WTC11 (cell line): ENCODE results near the gene LRRC30. TPM values are rescaled to one million over a fixed set of nuclear protein-coding genes. Genes with fewer than 3 reads are reported as not detected.

Experiments
- ATAC-seq: fragments of 200-7000 bp; cut with Tn5 transposase; 2 replicates; pipeline ENCODE4 v1.10.0; 2021; ENCODE audit warnings: mild to moderate bottlenecking, moderate library complexity
- CTCF ChIA-PET: fragments of 300-600 bp; sonication (Branson Sonifier 250); formaldehyde crosslinking; loops from one replicate; lab custom pipeline; 2021; ENCODE audit warnings: antibody characterized with exemption; lab: Charles Lee
- POLR2A ChIA-PET: fragments of 350-600 bp; sonication (Branson Sonifier 250); formaldehyde crosslinking; loops from one replicate; lab custom pipeline; 2021; ENCODE audit warnings: antibody characterized with exemption; lab: Charles Lee
- DNase-seq: peaks from one replicate; pipeline ENCODE4 v3.0.0; 2021; ENCODE audit warnings: low spot score
- H3K27ac Mint-ChIP-seq: 2 replicates; pipeline ENCODE4 v1.8.0; 2021; ENCODE audit warnings: mixed read lengths
- H3K27me3 Mint-ChIP-seq: 2 replicates; pipeline ENCODE4 v1.8.0; 2021; ENCODE audit warnings: low read depth, mild to moderate bottlenecking, moderate library complexity, mixed read lengths
- H3K36me3 Mint-ChIP-seq: 2 replicates; pipeline ENCODE4 v1.8.0; 2021; ENCODE audit warnings: mixed read lengths
- H3K4me1 Mint-ChIP-seq: 2 replicates; pipeline ENCODE4 v1.8.0; 2022; ENCODE audit warnings: mixed read lengths
- H3K4me3 Mint-ChIP-seq: 2 replicates; pipeline ENCODE4 v1.8.0; 2021; ENCODE audit warnings: mild to moderate bottlenecking, moderate library complexity, mixed read lengths
- H3K9me3 Mint-ChIP-seq: 2 replicates; pipeline ENCODE4 v1.8.0; 2021; ENCODE audit warnings: mixed read lengths
- CBFB ChIP-seq: sonication (generic); formaldehyde crosslinking; IDR thresholded peaks from 2 replicates; pipeline ENCODE4 v1.8.1; 2022; ENCODE audit warnings: mild to moderate bottlenecking, low read depth, missing genetic modification reagents
- CREM ChIP-seq: sonication (generic); formaldehyde crosslinking; IDR thresholded peaks from 2 replicates; pipeline ENCODE4 v1.8.1; 2022; ENCODE audit warnings: mild to moderate bottlenecking, missing genetic modification reagents, moderate library complexity
- ELF4 ChIP-seq: sonication (generic); formaldehyde crosslinking; IDR thresholded peaks from 2 replicates; pipeline ENCODE4 v1.8.1; 2022; ENCODE audit warnings: low read depth, mild to moderate bottlenecking, moderate library complexity, missing genetic modification reagents
- ETV6 ChIP-seq: sonication (generic); formaldehyde crosslinking; IDR thresholded peaks from 2 replicates; pipeline ENCODE4 v1.8.1; 2022; ENCODE audit warnings: mild to moderate bottlenecking, missing genetic modification reagents
- FOXK1 ChIP-seq: sonication (generic); formaldehyde crosslinking; IDR thresholded peaks from 2 replicates; pipeline ENCODE4 v1.8.0; 2022; ENCODE audit warnings: mild to moderate bottlenecking, moderate library complexity, missing genetic modification reagents
- HMGA2 ChIP-seq: fragments of 250-450 bp; sonication (Bioruptor Pico); IDR thresholded peaks from 2 replicates; pipeline ENCODE4 v1.4.0; 2021; ENCODE audit warnings: mild to moderate bottlenecking, moderate library complexity
- JAZF1 ChIP-seq: fragments of 250-450 bp; sonication (Bioruptor Pico); IDR thresholded peaks from 2 replicates; pipeline ENCODE4 v1.9.0; 2021; ENCODE audit warnings: moderate library complexity, mild to moderate bottlenecking, inconsistent platforms
- MXD4 ChIP-seq: fragments of 250-450 bp; sonication (Bioruptor Pico); IDR thresholded peaks from 2 replicates; pipeline ENCODE4 v1.8.0; 2021; ENCODE audit warnings: mild to moderate bottlenecking, moderate library complexity, borderline replicate concordance
- MYBL2 ChIP-seq: sonication (generic); formaldehyde crosslinking; IDR thresholded peaks from 2 replicates; pipeline ENCODE4 v1.8.1; 2023; ENCODE audit warnings: mild to moderate bottlenecking, moderate library complexity, missing genetic modification reagents
- RELA ChIP-seq: sonication (generic); formaldehyde crosslinking; IDR thresholded peaks from 2 replicates; pipeline ENCODE4 v1.8.1; 2022; ENCODE audit warnings: missing genetic modification reagents, mild to moderate bottlenecking, borderline replicate concordance
- RORB ChIP-seq: fragments of 250-450 bp; sonication (Bioruptor Pico); IDR thresholded peaks from 2 replicates; pipeline ENCODE4 v1.9.0; 2021; ENCODE audit warnings: mild to moderate bottlenecking
- TCF7 ChIP-seq: sonication (generic); formaldehyde crosslinking; IDR thresholded peaks from 2 replicates; pipeline ENCODE4 v1.8.0; 2022; ENCODE audit warnings: mild to moderate bottlenecking, low read depth, missing genetic modification reagents, moderate library complexity
- TEAD4 ChIP-seq: sonication (generic); formaldehyde crosslinking; IDR thresholded peaks from 2 replicates; pipeline ENCODE4 v1.8.0; 2022; ENCODE audit warnings: mild to moderate bottlenecking, missing genetic modification reagents
- ZBTB21 ChIP-seq: sonication (generic); formaldehyde crosslinking; IDR thresholded peaks from 2 replicates; pipeline ENCODE4 v1.8.1; 2023; ENCODE audit warnings: mild to moderate bottlenecking, missing genetic modification reagents, borderline replicate concordance
- ZNF219 ChIP-seq: sonication (generic); formaldehyde crosslinking; IDR thresholded peaks from 2 replicates; pipeline ENCODE4 v1.8.0; 2023; ENCODE audit warnings: missing genetic modification reagents, mild to moderate bottlenecking, borderline replicate concordance
- ZNF263 ChIP-seq: sonication (generic); formaldehyde crosslinking; IDR thresholded peaks from 2 replicates; pipeline ENCODE4 v1.8.1; 2022; ENCODE audit warnings: low read depth, mild to moderate bottlenecking, moderate library complexity, missing genetic modification reagents
- ZNF416 ChIP-seq: fragments of 250-450 bp; sonication (Bioruptor Pico); IDR thresholded peaks from 2 replicates; pipeline ENCODE4 v1.9.0; 2021; ENCODE audit warnings: mild to moderate bottlenecking, inconsistent platforms
- total RNA-seq: library from RNA; stranded (reverse); gene quantifications from 3 replicates; pipeline ENCODE4 v1.2.3, GENCODE V29; 2021
- TF ChIP-seq, protein P1 (sequence below): sonication (generic); formaldehyde crosslinking; IDR thresholded peaks from 2 replicates; pipeline ENCODE4 v1.8.0; 2023; ENCODE audit warnings: missing genetic modification reagents, mild to moderate bottlenecking, borderline replicate concordance
- TF ChIP-seq, protein P2 (sequence below): fragments of 250-450 bp; sonication (Bioruptor Pico); IDR thresholded peaks from 2 replicates; pipeline ENCODE4 v2.1.2; 2022; ENCODE audit warnings: mild to moderate bottlenecking, moderate library complexity
- TF ChIP-seq, protein P3 (sequence below): sonication (generic); formaldehyde crosslinking; IDR thresholded peaks from 2 replicates; pipeline ENCODE4 v1.8.1; 2022; ENCODE audit warnings: low read depth, missing genetic modification reagents, borderline replicate concordance
- TF ChIP-seq, protein P4 (sequence below): sonication (generic); formaldehyde crosslinking; IDR thresholded peaks from 2 replicates; pipeline ENCODE4 v1.8.1; 2023; ENCODE audit warnings: mild to moderate bottlenecking, missing genetic modification reagents
- TF ChIP-seq, protein P5 (sequence below): sonication (generic); formaldehyde crosslinking; conservative IDR thresholded peaks from 2 replicates; pipeline ENCODE4 v1.8.1; 2023; ENCODE audit warnings: mild to moderate bottlenecking, low read depth, missing genetic modification reagents, moderate library complexity
- TF ChIP-seq, protein P6 (sequence below): sonication (generic); formaldehyde crosslinking; IDR thresholded peaks from 2 replicates; pipeline ENCODE4 v1.8.1; 2022; ENCODE audit warnings: mild to moderate bottlenecking, missing genetic modification reagents, moderate library complexity, borderline replicate concordance

Gene LRRC30
- total RNA-seq, 1 experiment from 2014 or later, result not detected

DNA sequence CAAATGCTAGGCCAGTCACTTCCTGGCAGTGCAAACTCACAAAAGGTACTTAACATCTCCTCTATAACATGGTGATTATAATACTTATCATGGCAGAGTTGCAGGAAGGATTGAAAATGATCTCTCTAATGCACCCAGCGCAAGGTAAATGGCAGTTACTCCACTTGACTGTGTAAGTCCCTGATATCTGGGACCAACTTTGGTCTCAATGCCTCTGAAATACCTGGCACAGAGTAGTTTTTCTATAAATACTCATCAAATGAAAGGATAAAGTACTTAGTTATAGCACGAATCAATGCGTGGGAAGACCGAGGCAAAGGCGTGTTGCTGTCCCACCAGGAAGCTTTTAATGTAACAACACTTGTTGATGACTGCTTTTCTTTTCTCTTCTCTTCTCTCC is 24.8 kb downstream of the LRRC30 start:
- ATAC-seq (no peak), DNase-seq (no peak)
- Mint-ChIP-seq H3K27ac (no peak overlapping the region), H3K27me3 (no peaks in the 10 kb centered on the region), H3K4me3 (no peak overlapping the region), H3K36me3 (no peaks in the 10 kb centered on the region), H3K4me1 (0 out of 2 replicates have a peak, but pooled peaks cover 6% of the 10 kb centered on the region), H3K9me3 (peaks cover 8% of the 10 kb centered on the region)
- ChIA-PET POLR2A (no interaction called here), CTCF (interaction anchor here (1.2 kb wide), 1 partner anchor 17 kb away, joined by 3 read pairs; no protein-coding TSS in a partner anchor)
- TF ChIP-seq, protein P1, sequence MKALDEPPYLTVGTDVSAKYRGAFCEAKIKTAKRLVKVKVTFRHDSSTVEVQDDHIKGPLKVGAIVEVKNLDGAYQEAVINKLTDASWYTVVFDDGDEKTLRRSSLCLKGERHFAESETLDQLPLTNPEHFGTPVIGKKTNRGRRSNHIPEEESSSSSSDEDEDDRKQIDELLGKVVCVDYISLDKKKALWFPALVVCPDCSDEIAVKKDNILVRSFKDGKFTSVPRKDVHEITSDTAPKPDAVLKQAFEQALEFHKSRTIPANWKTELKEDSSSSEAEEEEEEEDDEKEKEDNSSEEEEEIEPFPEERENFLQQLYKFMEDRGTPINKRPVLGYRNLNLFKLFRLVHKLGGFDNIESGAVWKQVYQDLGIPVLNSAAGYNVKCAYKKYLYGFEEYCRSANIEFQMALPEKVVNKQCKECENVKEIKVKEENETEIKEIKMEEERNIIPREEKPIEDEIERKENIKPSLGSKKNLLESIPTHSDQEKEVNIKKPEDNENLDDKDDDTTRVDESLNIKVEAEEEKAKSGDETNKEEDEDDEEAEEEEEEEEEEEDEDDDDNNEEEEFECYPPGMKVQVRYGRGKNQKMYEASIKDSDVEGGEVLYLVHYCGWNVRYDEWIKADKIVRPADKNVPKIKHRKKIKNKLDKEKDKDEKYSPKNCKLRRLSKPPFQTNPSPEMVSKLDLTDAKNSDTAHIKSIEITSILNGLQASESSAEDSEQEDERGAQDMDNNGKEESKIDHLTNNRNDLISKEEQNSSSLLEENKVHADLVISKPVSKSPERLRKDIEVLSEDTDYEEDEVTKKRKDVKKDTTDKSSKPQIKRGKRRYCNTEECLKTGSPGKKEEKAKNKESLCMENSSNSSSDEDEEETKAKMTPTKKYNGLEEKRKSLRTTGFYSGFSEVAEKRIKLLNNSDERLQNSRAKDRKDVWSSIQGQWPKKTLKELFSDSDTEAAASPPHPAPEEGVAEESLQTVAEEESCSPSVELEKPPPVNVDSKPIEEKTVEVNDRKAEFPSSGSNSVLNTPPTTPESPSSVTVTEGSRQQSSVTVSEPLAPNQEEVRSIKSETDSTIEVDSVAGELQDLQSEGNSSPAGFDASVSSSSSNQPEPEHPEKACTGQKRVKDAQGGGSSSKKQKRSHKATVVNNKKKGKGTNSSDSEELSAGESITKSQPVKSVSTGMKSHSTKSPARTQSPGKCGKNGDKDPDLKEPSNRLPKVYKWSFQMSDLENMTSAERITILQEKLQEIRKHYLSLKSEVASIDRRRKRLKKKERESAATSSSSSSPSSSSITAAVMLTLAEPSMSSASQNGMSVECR (CRISPR knock-in tag), result no peak
- TF ChIP-seq ZBTB21 (CRISPR knock-in tag) (no peak), CREM (CRISPR knock-in tag) (no peak), RELA (CRISPR knock-in tag) (no peak), JAZF1 (no peak), RORB (CRISPR knock-in tag) (no peak), CBFB (CRISPR knock-in tag) (no peak), ELF4 (CRISPR knock-in tag) (no peak), ETV6 (CRISPR knock-in tag) (no peak), ZNF416 (CRISPR knock-in tag) (no peak), MYBL2 (CRISPR knock-in tag) (no peak), HMGA2 (CRISPR knock-in tag) (no peak), FOXK1 (no peak), TCF7 (no peak), MXD4 (CRISPR knock-in tag) (no peak)
- TF ChIP-seq, protein P2, sequence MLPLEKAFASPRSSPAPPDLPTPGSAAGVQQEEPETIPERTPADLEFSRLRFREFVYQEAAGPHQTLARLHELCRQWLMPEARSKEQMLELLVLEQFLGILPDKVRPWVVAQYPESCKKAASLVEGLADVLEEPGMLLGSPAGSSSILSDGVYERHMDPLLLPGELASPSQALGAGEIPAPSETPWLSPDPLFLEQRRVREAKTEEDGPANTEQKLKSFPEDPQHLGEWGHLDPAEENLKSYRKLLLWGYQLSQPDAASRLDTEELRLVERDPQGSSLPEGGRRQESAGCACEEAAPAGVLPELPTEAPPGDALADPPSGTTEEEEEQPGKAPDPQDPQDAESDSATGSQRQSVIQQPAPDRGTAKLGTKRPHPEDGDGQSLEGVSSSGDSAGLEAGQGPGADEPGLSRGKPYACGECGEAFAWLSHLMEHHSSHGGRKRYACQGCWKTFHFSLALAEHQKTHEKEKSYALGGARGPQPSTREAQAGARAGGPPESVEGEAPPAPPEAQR (CRISPR knock-in tag), result no peak
- TF ChIP-seq, protein P3, sequence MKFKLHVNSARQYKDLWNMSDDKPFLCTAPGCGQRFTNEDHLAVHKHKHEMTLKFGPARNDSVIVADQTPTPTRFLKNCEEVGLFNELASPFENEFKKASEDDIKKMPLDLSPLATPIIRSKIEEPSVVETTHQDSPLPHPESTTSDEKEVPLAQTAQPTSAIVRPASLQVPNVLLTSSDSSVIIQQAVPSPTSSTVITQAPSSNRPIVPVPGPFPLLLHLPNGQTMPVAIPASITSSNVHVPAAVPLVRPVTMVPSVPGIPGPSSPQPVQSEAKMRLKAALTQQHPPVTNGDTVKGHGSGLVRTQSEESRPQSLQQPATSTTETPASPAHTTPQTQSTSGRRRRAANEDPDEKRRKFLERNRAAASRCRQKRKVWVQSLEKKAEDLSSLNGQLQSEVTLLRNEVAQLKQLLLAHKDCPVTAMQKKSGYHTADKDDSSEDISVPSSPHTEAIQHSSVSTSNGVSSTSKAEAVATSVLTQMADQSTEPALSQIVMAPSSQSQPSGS (CRISPR knock-in tag), result no peak

DNA sequence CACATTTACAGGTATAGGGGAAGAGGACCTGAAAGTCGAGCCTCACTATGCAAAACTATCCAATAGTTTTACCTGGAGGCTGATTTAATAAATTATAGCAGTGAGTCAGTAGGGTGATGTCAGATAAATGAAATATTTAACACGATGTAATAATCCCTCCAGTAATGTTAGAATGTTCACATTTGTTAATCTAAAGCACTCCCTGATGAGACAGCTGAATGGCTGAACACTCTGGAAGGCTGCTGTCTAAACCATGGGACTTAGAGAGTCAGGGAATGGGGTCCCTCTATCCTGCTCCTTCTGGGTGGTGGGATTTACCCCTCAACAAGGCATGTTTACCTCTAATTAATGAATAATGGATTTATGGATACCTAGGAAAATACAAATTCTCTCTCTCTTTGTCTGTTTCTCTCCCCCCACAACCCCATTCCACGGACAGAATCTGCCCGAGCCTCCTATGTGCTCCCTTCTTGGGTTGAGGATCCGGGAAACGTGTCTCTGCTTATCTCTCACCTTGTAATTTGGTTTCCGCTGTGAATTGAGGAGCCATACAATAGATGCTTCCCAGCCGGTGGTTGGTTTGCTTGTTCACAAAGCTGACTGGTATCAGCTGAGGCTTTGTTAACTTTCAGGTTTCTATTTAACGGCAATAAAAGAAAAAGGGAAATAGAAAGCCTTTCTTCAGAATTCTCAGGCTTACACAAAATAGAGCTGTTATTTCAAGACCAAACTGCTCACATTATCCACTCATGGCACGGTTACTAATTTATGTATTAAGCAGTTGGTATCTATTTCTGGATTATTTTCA is 25.9 kb downstream of the LRRC30 start:
- ChIA-PET POLR2A (no interaction called here), CTCF (interaction anchor here (1.2 kb wide), 1 partner anchor 16 kb away, joined by 3 read pairs; no protein-coding TSS in a partner anchor)
- H3K27me3 Mint-ChIP-seq, result no peaks in the 10 kb centered on the region
- DNase-seq (no peak), ATAC-seq (no peak)
- H3K36me3 Mint-ChIP-seq, result no peaks in the 10 kb centered on the region
- H3K4me3 Mint-ChIP-seq, result no peak overlapping the region
- H3K4me1 Mint-ChIP-seq, result 0 out of 2 replicates have a peak, but pooled peaks cover 6% of the 10 kb centered on the region
- no peak overlapping the region for H3K27ac Mint-ChIP-seq
- 0 out of 2 replicates have a peak, but pooled peaks cover under 1% of the 10 kb centered on the region for H3K9me3 Mint-ChIP-seq
- no peak for TF ChIP-seq TEAD4
- no peak for TF ChIP-seq ZNF263 (CRISPR knock-in tag)
- TF ChIP-seq, protein P4, sequence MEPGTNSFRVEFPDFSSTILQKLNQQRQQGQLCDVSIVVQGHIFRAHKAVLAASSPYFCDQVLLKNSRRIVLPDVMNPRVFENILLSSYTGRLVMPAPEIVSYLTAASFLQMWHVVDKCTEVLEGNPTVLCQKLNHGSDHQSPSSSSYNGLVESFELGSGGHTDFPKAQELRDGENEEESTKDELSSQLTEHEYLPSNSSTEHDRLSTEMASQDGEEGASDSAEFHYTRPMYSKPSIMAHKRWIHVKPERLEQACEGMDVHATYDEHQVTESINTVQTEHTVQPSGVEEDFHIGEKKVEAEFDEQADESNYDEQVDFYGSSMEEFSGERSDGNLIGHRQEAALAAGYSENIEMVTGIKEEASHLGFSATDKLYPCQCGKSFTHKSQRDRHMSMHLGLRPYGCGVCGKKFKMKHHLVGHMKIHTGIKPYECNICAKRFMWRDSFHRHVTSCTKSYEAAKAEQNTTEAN (CRISPR knock-in tag), result no peak
- TF ChIP-seq ZNF219 (CRISPR knock-in tag), result no peak
- TF ChIP-seq, protein P5, sequence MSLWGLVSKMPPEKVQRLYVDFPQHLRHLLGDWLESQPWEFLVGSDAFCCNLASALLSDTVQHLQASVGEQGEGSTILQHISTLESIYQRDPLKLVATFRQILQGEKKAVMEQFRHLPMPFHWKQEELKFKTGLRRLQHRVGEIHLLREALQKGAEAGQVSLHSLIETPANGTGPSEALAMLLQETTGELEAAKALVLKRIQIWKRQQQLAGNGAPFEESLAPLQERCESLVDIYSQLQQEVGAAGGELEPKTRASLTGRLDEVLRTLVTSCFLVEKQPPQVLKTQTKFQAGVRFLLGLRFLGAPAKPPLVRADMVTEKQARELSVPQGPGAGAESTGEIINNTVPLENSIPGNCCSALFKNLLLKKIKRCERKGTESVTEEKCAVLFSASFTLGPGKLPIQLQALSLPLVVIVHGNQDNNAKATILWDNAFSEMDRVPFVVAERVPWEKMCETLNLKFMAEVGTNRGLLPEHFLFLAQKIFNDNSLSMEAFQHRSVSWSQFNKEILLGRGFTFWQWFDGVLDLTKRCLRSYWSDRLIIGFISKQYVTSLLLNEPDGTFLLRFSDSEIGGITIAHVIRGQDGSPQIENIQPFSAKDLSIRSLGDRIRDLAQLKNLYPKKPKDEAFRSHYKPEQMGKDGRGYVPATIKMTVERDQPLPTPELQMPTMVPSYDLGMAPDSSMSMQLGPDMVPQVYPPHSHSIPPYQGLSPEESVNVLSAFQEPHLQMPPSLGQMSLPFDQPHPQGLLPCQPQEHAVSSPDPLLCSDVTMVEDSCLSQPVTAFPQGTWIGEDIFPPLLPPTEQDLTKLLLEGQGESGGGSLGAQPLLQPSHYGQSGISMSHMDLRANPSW (CRISPR knock-in tag), result no peak
- TF ChIP-seq, protein P6, sequence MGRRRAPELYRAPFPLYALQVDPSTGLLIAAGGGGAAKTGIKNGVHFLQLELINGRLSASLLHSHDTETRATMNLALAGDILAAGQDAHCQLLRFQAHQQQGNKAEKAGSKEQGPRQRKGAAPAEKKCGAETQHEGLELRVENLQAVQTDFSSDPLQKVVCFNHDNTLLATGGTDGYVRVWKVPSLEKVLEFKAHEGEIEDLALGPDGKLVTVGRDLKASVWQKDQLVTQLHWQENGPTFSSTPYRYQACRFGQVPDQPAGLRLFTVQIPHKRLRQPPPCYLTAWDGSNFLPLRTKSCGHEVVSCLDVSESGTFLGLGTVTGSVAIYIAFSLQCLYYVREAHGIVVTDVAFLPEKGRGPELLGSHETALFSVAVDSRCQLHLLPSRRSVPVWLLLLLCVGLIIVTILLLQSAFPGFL (CRISPR knock-in tag), result no peak
